HUES6 (cell line): ENCODE results near the gene PAK1IP1.
"Not testable (repeated sequence)": the region's sequence is repeated elsewhere in the genome, so short reads cannot be mapped to it uniquely, and the experiment has no call there.

ENCODE experiments used
- H3K27ac ChIP-seq: 2 replicates; pipeline ENCODE4 v1.7.0; 2013; ENCODE audit warnings: low read depth, mild to moderate bottlenecking, low read length, inconsistent platforms
- H3K27me3 ChIP-seq: 2 replicates; pipeline ENCODE4 v1.6.1; 2013; ENCODE audit warnings: low read length; ENCODE audit not compliant: control insufficient read depth, insufficient read depth
- H3K36me3 ChIP-seq: 2 replicates; pipeline ENCODE4 v1.6.1; 2013; ENCODE audit warnings: low read length; ENCODE audit not compliant: control insufficient read depth, insufficient read depth
- H3K4me1 ChIP-seq: 2 replicates; pipeline ENCODE4 v1.6.1; 2013; ENCODE audit warnings: low read length; ENCODE audit not compliant: control insufficient read depth, insufficient read depth
- H3K4me3 ChIP-seq: 2 replicates; pipeline ENCODE4 v1.5.1; 2013; ENCODE audit warnings: low read depth, low read length
- H3K9ac ChIP-seq: one replicate; pipeline ENCODE4 v1.6.1; 2013; ENCODE audit warnings: mild to moderate bottlenecking, low read length
- H3K9me3 ChIP-seq: 2 replicates; pipeline ENCODE4 v1.6.1; 2013; ENCODE audit warnings: low read depth, low read length; ENCODE audit not compliant: control insufficient read depth, insufficient read depth

Gene PAK1IP1

GRCh38 chr6:10694302-10695085, at the start of gene PAK1IP1, which contains the start of gene C6orf52:
PAK1IP1 (plus strand) TSS chr6:10694972; CDS start chr6:10694986, 14 bp downstream.
C6orf52 (minus strand) TSS chr6:10694616; CDS start chr6:10687550, 7,066 bp downstream.
- H3K36me3 ChIP-seq, result peaks cover 26% of the 10 kb centered on the region
- H3K9ac ChIP-seq, result peak within 1 kb of the TSS; percentile 91
- H3K4me3 ChIP-seq, result peak within 1 kb of the TSS; percentile 97
- H3K27ac ChIP-seq, result peak within 1 kb of the TSS; percentile 98
- no peaks in the 10 kb centered on the region for H3K9me3 ChIP-seq
- H3K27me3 ChIP-seq, result no peaks in the 10 kb centered on the region
- peaks cover 10% of the 10 kb centered on the region for H3K4me1 ChIP-seq

GRCh38 chr6:10655508-10656055, 39.2 kb upstream of the PAK1IP1 start:
- Histone ChIP-seq H3K36me3 (no peaks in the 10 kb centered on the region), H3K9ac (no peak overlapping the region), H3K4me1 (no peaks in the 10 kb centered on the region), H3K27me3 (no peaks in the 10 kb centered on the region; the same call in 1 of the 2 replicates), H3K4me3 (no peak overlapping the region), H3K27ac (no peak overlapping the region), H3K9me3 (no peaks in the 10 kb centered on the region)

- no peak overlapping the region for H3K9ac ChIP-seq
- no peak overlapping the region for H3K4me3 ChIP-seq
- H3K36me3 ChIP-seq, result no peaks in the 10 kb centered on the region
- H3K9me3 ChIP-seq, result no peaks in the 10 kb centered on the region
- no peaks in the 10 kb centered on the region; the same call in 1 of the 2 replicates for H3K27me3 ChIP-seq
- no peaks in the 10 kb centered on the region for H3K4me1 ChIP-seq
- no peak overlapping the region for H3K27ac ChIP-seq
Observed at GRCh38 chr6:10658910-10659698, 35.7 kb upstream of the PAK1IP1 start.

GRCh38 chr6:10659699-10660348, 34.9 kb upstream of the PAK1IP1 start:
- Histone ChIP-seq H3K36me3 (no peaks in the 10 kb centered on the region), H3K4me3 (no peak overlapping the region; the same call in 1 of the 2 replicates), H3K9ac (no peak overlapping the region), H3K27ac (no peak overlapping the region), H3K9me3 (no peaks in the 10 kb centered on the region), H3K4me1 (no peaks in the 10 kb centered on the region), H3K27me3 (no peaks in the 10 kb centered on the region; the same call in 1 of the 2 replicates)

- H3K9ac ChIP-seq, H3K9me3 ChIP-seq, H3K4me1 ChIP-seq, H3K4me3 ChIP-seq, H3K36me3 ChIP-seq, H3K27me3 ChIP-seq, H3K27ac ChIP-seq: not testable (repeated sequence)
Observed at GRCh38 chr6:10660431-10661191, 34.2 kb upstream of the PAK1IP1 start.

- no peaks in the 10 kb centered on the region for H3K9me3 ChIP-seq
- no peaks in the 10 kb centered on the region for H3K36me3 ChIP-seq
- H3K4me1 ChIP-seq, result no peaks in the 10 kb centered on the region
- no peak overlapping the region for H3K4me3 ChIP-seq
- no peak overlapping the region for H3K9ac ChIP-seq
- no peaks in the 10 kb centered on the region for H3K27me3 ChIP-seq
- H3K27ac ChIP-seq, result no peak overlapping the region
Observed at GRCh38 chr6:10662207-10662606, 32.6 kb upstream of the PAK1IP1 start.

- Histone ChIP-seq H3K27ac (no peak overlapping the region), H3K4me3 (no peak overlapping the region), H3K9me3 (no peaks in the 10 kb centered on the region), H3K27me3 (no peaks in the 10 kb centered on the region), H3K9ac (no peak overlapping the region), H3K4me1 (no peaks in the 10 kb centered on the region), H3K36me3 (no peaks in the 10 kb centered on the region)
Observed at GRCh38 chr6:10662742-10663141, 32.0 kb upstream of the PAK1IP1 start.

GRCh38 chr6:10665595-10665994, 29.2 kb upstream of the PAK1IP1 start:
- not testable (repeated sequence) for H3K4me3 ChIP-seq, H3K27me3 ChIP-seq, H3K36me3 ChIP-seq, H3K9me3 ChIP-seq, H3K27ac ChIP-seq, H3K9ac ChIP-seq, H3K4me1 ChIP-seq

GRCh38 chr6:10668126-10668917, 26.4 kb upstream of the PAK1IP1 start:
- Histone ChIP-seq H3K4me3 (no peak overlapping the region), H3K27ac (no peak overlapping the region), H3K4me1 (no peaks in the 10 kb centered on the region), H3K27me3 (no peaks in the 10 kb centered on the region), H3K9me3 (no peaks in the 10 kb centered on the region), H3K9ac (no peak overlapping the region), H3K36me3 (no peaks in the 10 kb centered on the region)

- Histone ChIP-seq H3K4me3 (no peak overlapping the region), H3K9me3 (no peaks in the 10 kb centered on the region), H3K9ac (no peak overlapping the region), H3K36me3 (no peaks in the 10 kb centered on the region), H3K4me1 (no peaks in the 10 kb centered on the region), H3K27ac (no peak overlapping the region), H3K27me3 (no peaks in the 10 kb centered on the region)
Observed at GRCh38 chr6:10676403-10676802, 18.4 kb upstream of the PAK1IP1 start.
